GM19467 (cell line): ENCODE measurements around the gene CARMIL1.
"Not testable (repeated sequence)": the region's sequence is repeated elsewhere in the genome, so short reads cannot be mapped to it uniquely, and the experiment has no call there.

Experiments
- ATAC-seq: cut with Tn5 transposase; IDR thresholded peaks from one replicate; pipeline ENCODE4 v1.9.1; 2021; ENCODE audit warnings: mild to moderate bottlenecking, moderate library complexity; ENCODE audit not compliant: unreplicated experiment

The CARMIL1 gene

GRCh38 chr6:25435416-25435985 is 156.3 kb downstream of the CARMIL1 start:
- no peak for ATAC-seq

- ATAC-seq = no peak
Measured at GRCh38 chr6:25436760-25437159, 157.6 kb downstream of the CARMIL1 start.

- no peak for ATAC-seq
Measured at GRCh38 chr6:25439368-25439767, 160.2 kb downstream of the CARMIL1 start.

GRCh38 chr6:25441663-25442270 is 162.6 kb downstream of the CARMIL1 start:
- ATAC-seq = no peak

GRCh38 chr6:25442898-25443297 is 163.7 kb downstream of the CARMIL1 start:
- no peak for ATAC-seq

GRCh38 chr6:25444521-25444920 is 165.3 kb downstream of the CARMIL1 start:
- ATAC-seq = not testable (repeated sequence)

- ATAC-seq = no peak
Measured at GRCh38 chr6:25446830-25447569, 167.8 kb downstream of the CARMIL1 start.

GRCh38 chr6:25447570-25447929 is 168.4 kb downstream of the CARMIL1 start:
- ATAC-seq = no peak

GRCh38 chr6:25448965-25449538 is 169.9 kb downstream of the CARMIL1 start:
- no peak for ATAC-seq

GRCh38 chr6:25449774-25450173 is 170.6 kb downstream of the CARMIL1 start:
- no peak for ATAC-seq

- no peak for ATAC-seq
Measured at GRCh38 chr6:25450469-25451198, 171.5 kb downstream of the CARMIL1 start.

GRCh38 chr6:25452031-25452430 is 172.9 kb downstream of the CARMIL1 start:
- no peak for ATAC-seq

GRCh38 chr6:25453288-25453687 is 174.1 kb downstream of the CARMIL1 start:
- no peak for ATAC-seq

- ATAC-seq = no peak
Measured at GRCh38 chr6:25454136-25454535, 175.0 kb downstream of the CARMIL1 start.

GRCh38 chr6:25456249-25457040 is 177.3 kb downstream of the CARMIL1 start:
- ATAC-seq = no peak

GRCh38 chr6:25457516-25457915 is 178.3 kb downstream of the CARMIL1 start:
- no peak for ATAC-seq

GRCh38 chr6:25458485-25458884 is 179.3 kb downstream of the CARMIL1 start:
- no peak for ATAC-seq

GRCh38 chr6:25462235-25462897 is 183.2 kb downstream of the CARMIL1 start:
- no peak for ATAC-seq

- no peak for ATAC-seq
Measured at GRCh38 chr6:25463441-25463840, 184.3 kb downstream of the CARMIL1 start.

- no peak for ATAC-seq
Measured at GRCh38 chr6:25464225-25464624, 185.1 kb downstream of the CARMIL1 start.
